Glutamatergic neuron (in vitro differentiated cells): ENCODE results near the gene CDKL4. TPM values are rescaled to one million over a fixed set of nuclear protein-coding genes. Genes with fewer than 3 reads are reported as not detected.
"Not testable (repeated sequence)": the region's sequence is repeated elsewhere in the genome, so short reads cannot be mapped to it uniquely, and the experiment has no call there.

Experiments used
- DNase-seq: peaks from one replicate; pipeline ENCODE4 v3.0.0; 2022
- H3K27ac Mint-ChIP-seq: one replicate; pipeline ENCODE4 v1.8.0; 2020; ENCODE audit warnings: mild to moderate bottlenecking, mixed read lengths, inconsistent platforms; ENCODE audit not compliant: unreplicated experiment
- H3K27me3 Mint-ChIP-seq: one replicate; pipeline ENCODE4 v1.8.0; 2020; ENCODE audit warnings: mild to moderate bottlenecking, moderate library complexity, mixed read lengths, inconsistent platforms; ENCODE audit not compliant: unreplicated experiment
- H3K36me3 Mint-ChIP-seq: one replicate; pipeline ENCODE4 v1.8.0; 2020; ENCODE audit warnings: mild to moderate bottlenecking, mixed read lengths, inconsistent platforms; ENCODE audit not compliant: unreplicated experiment
- H3K4me1 Mint-ChIP-seq: one replicate; pipeline ENCODE4 v1.8.0; 2020; ENCODE audit warnings: mild to moderate bottlenecking, low read depth, mixed read lengths, inconsistent platforms; ENCODE audit not compliant: unreplicated experiment
- H3K4me3 Mint-ChIP-seq: one replicate; pipeline ENCODE4 v1.8.0; 2020; ENCODE audit warnings: mild to moderate bottlenecking, mixed read lengths, inconsistent platforms; ENCODE audit not compliant: unreplicated experiment
- H3K9me3 Mint-ChIP-seq: one replicate; pipeline ENCODE4 v1.8.0; 2020; ENCODE audit warnings: mild to moderate bottlenecking, moderate library complexity, mixed read lengths, inconsistent platforms; ENCODE audit not compliant: unreplicated experiment
- CTCF ChIP-seq: fragments of 200-600 bp; sonication (generic); IDR thresholded peaks from one replicate; pipeline ENCODE4 v1.5.0; 2021; ENCODE audit not compliant: partially characterized antibody, unreplicated experiment
- total RNA-seq: library from RNA; stranded (reverse); fragmentation: NEBNext Ultra II Directional; extraction: Animal tissue kit (Norgen Biotek cat#: 25700); gene quantifications from one replicate; pipeline ENCODE4 v1.2.1, GENCODE V29; 2021; ENCODE audit not compliant: unreplicated experiment

CDKL4 gene
- total RNA-seq, 1 donor from 2014 or later = not detected

- no peak overlapping the region for H3K4me3 Mint-ChIP-seq
- no peaks in the 10 kb centered on the region for H3K36me3 Mint-ChIP-seq
- peaks cover 2% of the 10 kb centered on the region for H3K9me3 Mint-ChIP-seq
- no peak for DNase-seq
- H3K27ac Mint-ChIP-seq = no peak overlapping the region
- no peaks in the 10 kb centered on the region for H3K4me1 Mint-ChIP-seq
- H3K27me3 Mint-ChIP-seq = no peaks in the 10 kb centered on the region
- TF ChIP-seq CTCF = no peak
These were observed 82.8 kb downstream of the CDKL4 start for GRCh38 chr2:39160982-39161381.

GRCh38 chr2:39159283-39159682, 84.5 kb downstream of the CDKL4 start:
- Mint-ChIP-seq H3K27me3 (no peaks in the 10 kb centered on the region), H3K36me3 (no peaks in the 10 kb centered on the region), H3K4me3 (no peak overlapping the region), H3K4me1 (no peaks in the 10 kb centered on the region), H3K27ac (no peak overlapping the region), H3K9me3 (peaks cover 2% of the 10 kb centered on the region)
- no peak for DNase-seq
- no peak for TF ChIP-seq CTCF

- Mint-ChIP-seq H3K27me3 (no peaks in the 10 kb centered on the region), H3K9me3 (peaks cover 2% of the 10 kb centered on the region), H3K27ac (no peak overlapping the region), H3K36me3 (no peaks in the 10 kb centered on the region), H3K4me3 (no peak overlapping the region), H3K4me1 (no peaks in the 10 kb centered on the region)
- TF ChIP-seq CTCF = no peak
- no peak for DNase-seq
These were observed 85.4 kb downstream of the CDKL4 start for GRCh38 chr2:39158351-39158750.

GRCh38 chr2:39156846-39157245, 86.9 kb downstream of the CDKL4 start:
- Mint-ChIP-seq H3K27me3 (no peaks in the 10 kb centered on the region), H3K4me3 (no peak overlapping the region), H3K36me3 (no peaks in the 10 kb centered on the region), H3K4me1 (no peaks in the 10 kb centered on the region), H3K9me3 (peaks cover 2% of the 10 kb centered on the region), H3K27ac (no peak overlapping the region)
- no peak for DNase-seq
- no peak for TF ChIP-seq CTCF

GRCh38 chr2:39156107-39156506, 87.7 kb downstream of the CDKL4 start:
- no peaks in the 10 kb centered on the region for H3K36me3 Mint-ChIP-seq
- peaks cover 2% of the 10 kb centered on the region for H3K9me3 Mint-ChIP-seq

GRCh38 chr2:39155573-39155972, 88.2 kb downstream of the CDKL4 start:
- DNase-seq, H3K4me1 Mint-ChIP-seq, H3K27me3 Mint-ChIP-seq, H3K4me3 Mint-ChIP-seq, H3K9me3 Mint-ChIP-seq, H3K27ac Mint-ChIP-seq, H3K36me3 Mint-ChIP-seq: not testable (repeated sequence)

More at GRCh38 chr2:39156107-39156506, 87.7 kb downstream of the CDKL4 start:
- Mint-ChIP-seq H3K27ac (no peak overlapping the region), H3K27me3 (no peaks in the 10 kb centered on the region), H3K4me3 (no peak overlapping the region), H3K4me1 (no peaks in the 10 kb centered on the region)
- no peak for TF ChIP-seq CTCF
- DNase-seq = no peak
